OCI-M2 (cell line): ENCODE measurements around the gene PCSK7.

Experiments used
- DNase-seq: peaks from one replicate; lab custom pipeline; 2025; ENCODE audit not compliant: unreplicated experiment; lab: John Stamatoyannopoulos, UW

The PCSK7 gene

DNA sequence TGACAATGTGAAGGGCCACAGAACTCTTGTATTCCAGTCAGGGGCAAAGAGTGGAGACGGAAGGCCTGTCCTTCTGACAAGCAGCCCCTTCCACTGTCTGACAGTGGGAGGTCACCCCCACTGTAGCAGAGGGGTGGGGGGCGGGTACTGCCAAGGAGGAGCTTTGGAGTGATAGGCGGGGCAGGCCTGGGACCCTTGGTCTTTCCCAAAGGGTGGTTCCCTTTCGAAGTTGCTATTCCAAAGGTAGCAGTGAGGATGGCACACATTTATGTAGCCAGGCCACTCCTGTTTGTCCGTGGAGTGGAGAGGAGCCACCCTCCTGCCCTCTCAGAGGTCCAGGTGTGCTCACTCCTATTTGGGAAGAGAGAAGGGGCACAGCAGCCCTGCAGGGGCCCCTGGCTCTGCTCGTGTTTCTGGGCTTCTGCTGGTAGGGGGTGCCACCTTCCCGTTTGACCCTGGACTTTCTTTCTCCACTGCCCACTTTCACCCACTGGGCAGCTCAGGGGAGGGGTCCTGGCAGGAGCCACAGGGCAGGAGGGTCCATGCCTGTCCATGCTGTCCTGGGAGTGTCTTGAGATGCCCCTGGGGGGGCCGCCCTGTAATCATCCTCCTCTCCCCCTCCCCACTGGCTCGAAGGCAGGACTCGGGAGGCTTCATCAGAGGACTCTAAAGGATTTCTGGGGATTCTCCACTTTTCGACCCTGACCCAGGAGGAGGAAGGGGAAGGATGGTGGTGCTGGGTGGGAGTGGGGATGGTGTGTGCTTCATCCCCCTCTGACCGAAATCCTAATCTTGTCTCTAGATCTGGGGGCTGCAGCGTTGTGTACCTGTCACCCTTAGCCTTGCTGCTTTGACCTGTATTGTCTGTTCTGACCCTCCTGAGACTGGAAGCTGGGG is 31.7 kb downstream of the PCSK7 start:
- no peak for DNase-seq

DNA sequence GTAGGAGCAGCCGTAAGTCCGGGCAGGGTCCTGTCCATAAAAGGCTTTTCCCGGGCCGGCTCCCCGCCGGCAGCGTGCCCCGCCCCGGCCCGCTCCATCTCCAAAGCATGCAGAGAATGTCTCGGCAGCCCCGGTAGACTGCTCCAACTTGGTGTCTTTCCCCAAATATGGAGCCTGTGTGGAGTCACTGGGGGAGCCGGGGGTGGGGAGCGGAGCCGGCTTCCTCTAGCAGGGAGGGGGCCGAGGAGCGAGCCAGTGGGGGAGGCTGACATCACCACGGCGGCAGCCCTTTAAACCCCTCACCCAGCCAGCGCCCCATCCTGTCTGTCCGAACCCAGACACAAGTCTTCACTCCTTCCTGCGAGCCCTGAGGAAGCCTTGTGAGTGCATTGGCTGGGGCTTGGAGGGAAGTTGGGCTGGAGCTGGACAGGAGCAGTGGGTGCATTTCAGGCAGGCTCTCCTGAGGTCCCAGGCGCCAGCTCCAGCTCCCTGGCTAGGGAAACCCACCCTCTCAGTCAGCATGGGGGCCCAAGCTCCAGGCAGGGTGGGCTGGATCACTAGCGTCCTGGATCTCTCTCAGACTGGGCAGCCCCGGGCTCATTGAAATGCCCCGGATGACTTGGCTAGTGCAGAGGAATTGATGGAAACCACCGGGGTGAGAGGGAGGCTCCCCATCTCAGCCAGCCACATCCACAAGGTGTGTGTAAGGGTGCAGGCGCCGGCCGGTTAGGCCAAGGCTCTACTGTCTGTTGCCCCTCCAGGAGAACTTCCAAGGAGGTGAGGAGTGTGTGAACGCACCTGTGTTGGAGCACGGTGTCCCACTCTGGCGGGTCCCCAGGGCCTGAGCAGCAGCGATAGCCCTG is 32.6 kb downstream of the PCSK7 start, which contains the start of gene TAGLN:
Gene TAGLN (plus strand): TSS at position 318 of the 863 bp plus-strand sequence. CDS start 3,644 bp downstream, outside the sequence.
- DNase-seq: no peak

DNA sequence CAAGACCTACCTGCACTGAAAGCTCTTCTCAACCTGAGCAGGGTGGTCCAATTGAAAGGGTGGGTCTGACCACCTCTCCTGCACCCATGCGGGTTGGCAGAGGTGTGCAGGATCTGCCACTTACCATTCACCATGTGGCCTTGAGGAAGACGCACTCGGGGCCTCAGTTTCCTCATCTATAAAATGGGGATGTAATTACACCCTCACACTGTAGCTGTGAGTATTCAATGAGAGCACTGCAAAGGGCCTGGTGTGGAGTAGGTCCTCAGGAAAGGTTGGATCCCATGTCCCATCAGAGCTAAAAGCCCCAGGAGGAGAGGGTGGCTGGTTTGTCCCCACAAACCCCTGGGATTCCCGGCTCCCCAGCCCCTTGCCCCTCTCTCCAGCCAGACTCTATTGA is 33.3 kb downstream of the PCSK7 start:
- no peak for DNase-seq

DNA sequence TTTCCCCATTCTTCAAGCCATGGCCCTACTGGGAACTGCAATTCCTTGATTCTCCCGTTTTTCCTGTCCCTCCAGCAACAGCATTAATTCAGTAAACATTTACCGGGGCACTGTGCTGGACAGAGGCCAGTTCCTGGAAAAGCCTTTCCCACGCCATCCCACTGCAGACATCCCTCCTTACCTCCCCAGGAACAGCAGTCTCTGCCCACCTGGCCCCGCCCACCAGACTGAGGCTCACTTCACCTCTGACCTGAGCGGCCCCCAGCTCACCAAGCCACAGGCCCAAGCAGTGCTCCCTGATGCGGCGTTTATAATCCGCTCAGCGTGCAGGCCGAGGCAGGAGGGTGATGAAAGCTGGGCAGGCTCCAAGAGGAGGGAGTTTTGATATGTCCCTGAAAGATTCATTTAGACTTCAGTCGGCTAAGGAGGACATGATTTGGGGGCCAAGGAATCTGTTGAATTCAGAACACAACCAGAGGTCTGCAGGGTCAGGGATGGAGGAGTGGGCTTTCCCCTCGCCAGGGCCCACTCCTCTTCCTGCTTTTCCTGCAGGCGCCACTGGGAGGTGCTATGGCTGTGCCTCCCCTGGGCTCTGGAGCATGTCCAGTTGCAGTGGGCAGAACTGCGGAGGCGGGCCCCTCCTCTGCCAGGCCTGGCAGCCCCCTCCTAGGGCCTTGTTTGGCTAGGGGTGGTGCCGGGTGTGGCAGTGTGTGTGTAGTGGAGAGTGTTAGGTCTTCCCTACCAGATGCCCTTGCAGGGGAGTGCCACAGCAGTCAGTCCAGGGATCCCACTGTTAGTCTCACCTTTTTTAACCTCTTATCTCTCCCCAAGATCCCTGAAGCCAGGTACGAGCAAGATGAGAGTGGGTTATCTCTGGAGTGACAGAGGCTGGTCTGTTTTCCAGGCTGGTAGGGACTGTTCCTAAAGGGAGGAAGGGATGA is 34.1 kb downstream of the PCSK7 start:
- DNase-seq: no peak

DNA sequence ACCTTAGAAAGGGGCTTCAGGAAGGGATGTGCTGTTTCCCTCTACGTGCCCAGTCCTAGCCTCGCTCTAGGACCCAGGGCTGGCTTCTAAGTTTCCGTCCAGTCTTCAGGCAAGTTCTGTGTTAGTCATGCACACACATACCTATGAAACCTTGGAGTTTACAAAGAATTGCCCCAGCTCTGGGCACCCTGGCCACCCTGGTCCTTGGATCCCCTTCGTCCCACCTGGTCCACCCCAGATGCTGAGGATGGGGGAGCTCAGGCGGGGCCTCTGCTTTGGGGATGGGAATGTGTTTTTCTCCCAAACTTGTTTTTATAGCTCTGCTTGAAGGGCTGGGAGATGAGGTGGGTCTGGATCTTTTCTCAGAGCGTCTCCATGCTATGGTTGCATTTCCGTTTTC is 34.9 kb downstream of the PCSK7 start:
- no peak for DNase-seq

DNA sequence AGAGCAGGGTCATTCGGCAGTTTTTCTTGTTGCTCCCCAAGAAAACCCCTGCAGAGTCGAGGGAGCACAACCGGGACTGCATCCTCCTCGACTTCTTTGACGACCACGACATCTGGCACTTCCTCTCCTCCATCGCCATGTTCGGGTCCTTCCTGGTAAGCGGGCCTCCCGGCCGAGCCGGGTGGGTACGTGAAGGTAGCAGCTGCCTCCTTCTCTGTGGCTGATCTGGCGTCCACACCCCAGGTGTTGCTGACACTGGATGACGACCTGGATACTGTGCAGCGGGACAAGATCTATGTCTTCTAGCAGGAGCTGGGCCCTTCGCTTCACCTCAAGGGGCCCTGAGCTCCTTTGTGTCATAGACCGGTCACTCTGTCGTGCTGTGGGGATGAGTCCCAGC is 36.1 kb downstream of the PCSK7 start:
- no peak for DNase-seq

DNA sequence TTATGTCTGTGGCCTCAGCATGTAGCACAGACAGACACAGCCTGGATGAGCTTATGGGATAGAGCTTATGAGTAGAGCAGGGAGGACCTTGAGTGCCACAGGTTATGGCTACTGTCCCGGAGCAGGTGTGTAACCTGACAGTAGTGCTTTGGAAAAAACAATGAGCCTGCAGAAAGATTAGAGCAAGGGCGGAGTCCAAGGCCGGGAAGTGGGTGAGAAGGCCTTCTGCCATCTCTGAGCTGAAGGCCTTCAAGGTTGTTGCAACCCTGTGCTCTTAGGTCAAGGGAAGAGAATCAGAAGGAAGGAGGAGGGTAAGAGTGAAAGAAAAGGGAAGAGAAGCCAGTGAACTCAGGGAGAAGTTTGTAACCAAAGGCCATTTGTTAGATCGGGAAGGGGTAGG is 36.6 kb downstream of the PCSK7 start:
- DNase-seq: no peak

DNA sequence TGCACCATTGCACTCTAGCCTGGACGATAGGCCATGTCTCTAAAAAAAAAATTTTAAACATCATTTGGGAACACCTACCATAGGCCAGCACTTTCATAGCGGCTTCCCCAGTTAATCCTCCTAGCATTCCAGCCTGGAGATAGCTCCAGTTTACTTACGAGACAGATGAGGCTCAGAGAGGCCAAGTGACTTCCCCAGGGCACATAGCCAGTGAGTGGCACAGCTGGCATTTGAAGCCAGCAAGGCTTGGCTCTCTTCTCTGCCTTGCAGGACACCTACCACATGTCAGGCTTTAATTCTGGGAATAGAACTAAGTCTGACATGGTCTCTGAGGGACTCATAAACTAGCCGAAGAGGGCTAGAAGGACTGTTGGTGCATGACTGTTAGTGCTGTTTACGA is 37.6 kb downstream of the PCSK7 start:
- no peak for DNase-seq

DNA sequence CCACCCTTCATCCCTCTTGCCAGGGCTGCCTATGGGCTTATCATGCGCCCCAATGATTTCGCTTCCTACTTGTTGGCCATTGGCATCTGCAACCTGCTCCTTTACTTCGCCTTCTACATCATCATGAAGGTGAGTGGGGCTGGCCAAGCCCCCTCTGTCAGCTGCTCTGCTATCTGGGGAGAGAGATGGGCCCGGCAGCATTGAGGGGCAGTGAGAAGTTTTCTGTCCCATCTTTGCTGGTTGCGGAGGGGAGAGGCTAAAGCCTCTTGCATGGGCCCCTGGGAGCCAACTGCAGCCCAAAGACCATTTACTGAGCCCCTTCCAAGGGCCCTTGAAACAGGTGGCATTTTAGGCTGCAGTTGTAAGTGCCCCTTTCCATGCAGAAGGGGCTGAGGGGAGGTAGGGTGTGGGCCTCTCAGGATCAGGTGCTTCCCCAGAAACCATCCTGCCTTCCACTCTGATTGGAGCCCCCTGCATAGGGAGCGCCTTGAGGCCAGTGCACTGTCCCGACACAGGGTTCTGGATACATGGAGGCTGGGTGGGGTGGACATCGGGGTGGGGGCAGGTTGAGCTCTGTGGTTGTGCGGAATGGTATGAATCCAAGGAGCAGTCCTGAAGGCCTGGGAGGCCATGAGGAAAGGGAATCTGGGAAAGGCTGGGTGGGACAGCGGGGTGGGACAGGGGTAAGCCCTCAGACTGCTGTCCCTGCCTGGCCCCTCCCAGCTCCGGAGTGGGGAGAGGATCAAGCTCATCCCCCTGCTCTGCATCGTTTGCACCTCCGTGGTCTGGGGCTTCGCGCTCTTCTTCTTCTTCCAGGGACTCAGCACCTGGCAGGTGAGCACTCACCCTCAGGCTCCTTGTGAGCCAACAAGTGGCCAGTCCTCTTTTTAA is 38.5 kb downstream of the PCSK7 start:
- DNase-seq: no peak

DNA sequence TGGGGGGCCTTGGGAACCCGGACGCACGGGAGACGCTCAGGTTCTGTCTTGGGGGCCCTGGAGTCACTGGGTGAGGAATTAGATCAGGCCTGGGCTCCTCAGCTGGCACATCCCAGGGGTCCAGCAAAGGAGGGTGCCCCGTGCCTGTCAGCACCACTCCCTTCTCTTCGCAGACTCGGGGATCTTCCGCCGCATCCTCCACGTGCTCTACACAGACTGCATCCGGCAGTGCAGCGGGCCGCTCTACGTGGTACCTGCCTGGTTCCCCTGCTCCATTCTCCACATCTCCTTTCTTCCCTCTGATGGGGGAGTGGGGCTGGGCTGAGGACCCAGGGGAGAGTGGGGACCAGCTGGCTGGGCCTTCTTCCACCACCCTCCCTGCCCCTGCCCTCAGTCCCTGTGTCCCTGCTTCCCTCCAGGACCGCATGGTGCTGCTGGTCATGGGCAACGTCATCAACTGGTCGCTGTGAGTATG is 39.4 kb downstream of the PCSK7 start:
- DNase-seq: no peak

DNA sequence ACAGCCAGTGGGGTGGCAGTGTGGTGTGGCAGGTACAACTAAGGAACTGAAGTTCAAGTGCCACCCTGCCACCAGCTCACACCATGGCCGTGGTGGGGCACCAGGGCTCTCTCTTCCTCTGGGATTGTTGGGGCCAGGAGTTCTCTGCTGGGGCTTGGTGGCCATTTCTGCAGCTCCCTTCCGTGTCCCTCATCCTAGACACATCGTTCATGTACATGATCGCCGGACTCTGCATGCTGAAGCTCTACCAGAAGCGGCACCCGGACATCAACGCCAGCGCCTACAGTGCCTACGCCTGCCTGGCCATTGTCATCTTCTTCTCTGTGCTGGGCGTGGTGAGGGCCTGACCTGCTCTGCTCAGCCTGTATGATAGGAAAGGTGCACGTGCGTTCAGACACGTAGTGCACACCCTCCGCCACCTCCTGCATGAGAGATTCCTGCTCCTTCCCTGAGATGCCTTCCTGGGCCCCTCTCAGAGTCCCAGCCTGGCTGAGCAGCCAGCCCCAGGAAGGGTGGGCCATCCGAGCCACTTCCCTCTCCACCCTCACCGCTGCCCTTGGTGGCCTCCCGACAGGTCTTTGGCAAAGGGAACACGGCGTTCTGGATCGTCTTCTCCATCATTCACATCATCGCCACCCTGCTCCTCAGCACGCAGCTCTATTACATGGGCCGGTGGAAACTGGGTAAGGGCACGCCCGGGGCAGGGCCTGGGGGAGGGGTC is 40.0 kb downstream of the PCSK7 start:
- DNase-seq: no peak

DNA sequence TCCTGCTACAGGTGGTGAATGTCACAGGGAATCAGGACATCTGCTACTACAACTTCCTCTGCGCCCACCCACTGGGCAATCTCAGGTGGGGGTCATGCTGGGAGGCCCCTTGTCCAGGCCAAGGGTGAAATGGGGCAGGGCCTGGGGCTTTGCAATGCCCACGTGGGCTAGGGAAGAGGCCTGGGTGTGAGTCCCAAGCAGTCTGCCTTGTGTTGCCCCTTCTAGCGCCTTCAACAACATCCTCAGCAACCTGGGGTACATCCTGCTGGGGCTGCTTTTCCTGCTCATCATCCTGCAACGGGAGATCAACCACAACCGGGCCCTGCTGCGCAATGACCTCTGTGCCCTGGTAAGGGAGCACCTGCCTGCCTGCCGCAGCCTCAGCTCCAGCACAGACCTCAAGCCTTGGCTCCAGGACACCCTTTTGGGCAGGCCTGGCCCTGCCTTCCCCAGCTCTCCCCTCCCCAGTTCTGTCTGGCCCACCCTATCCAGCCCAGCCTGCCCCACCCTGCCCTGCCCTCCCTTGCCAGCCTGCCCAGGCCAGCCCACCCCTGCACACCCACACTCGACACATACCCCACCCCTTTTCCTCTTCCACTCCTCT is 41.8 kb downstream of the PCSK7 start:
- DNase-seq: no peak

DNA sequence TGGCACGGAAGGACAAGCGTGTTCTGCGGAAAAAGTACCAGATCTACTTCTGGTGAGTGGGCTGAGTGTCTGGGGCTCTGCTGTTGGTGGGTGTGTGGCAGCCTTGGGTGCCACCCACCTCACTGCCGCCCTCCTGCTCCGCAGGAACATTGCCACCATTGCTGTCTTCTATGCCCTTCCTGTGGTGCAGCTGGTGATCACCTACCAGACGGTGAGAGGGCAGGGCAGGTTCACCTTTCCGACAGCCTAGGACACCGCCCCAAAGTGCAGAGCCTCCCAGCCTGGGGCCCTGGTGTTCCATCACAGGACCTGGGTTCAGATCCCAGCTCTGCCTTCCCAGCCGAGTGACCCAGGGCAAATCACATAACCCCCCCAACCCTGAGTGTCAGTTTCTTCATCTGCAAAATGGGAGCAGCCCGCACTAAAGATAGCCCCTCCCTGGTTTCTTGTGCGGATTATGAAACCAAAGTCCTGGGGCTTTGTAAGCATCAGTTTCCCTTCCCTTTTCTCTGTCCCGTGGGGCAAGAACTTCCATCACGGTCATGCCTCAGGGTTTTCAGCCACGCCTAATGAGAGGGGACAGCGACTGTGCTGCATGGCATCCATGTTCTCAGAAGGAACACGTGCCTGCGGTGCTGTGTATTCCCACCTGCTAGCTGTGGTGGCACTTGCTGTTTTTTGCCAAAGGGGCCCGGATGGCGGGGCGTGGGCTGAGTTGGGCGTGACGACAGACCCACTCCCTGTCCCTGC is 42.5 kb downstream of the PCSK7 start:
- no peak for DNase-seq

DNA sequence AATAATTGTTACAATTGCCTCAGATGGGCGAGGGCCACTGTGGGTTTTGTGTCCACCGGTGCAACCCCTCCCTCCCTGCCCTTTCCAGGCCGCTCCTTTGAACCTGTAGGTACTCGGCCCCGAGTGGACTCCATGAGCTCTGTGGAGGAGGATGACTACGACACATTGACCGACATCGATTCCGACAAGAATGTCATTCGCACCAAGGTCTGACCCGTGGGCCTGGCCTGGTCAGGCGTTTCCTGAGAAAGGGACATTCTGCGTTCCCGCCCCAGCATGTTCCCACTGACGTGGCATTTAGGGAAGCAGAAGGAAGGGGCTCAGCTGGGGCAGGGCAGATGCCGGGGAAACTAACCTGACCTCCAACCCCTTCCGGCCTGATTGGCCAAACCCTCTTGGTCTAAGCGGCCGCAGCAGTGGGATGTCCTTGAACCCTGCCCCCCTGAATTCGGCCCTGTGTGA is 43.2 kb downstream of the PCSK7 start:
- no peak for DNase-seq

DNA sequence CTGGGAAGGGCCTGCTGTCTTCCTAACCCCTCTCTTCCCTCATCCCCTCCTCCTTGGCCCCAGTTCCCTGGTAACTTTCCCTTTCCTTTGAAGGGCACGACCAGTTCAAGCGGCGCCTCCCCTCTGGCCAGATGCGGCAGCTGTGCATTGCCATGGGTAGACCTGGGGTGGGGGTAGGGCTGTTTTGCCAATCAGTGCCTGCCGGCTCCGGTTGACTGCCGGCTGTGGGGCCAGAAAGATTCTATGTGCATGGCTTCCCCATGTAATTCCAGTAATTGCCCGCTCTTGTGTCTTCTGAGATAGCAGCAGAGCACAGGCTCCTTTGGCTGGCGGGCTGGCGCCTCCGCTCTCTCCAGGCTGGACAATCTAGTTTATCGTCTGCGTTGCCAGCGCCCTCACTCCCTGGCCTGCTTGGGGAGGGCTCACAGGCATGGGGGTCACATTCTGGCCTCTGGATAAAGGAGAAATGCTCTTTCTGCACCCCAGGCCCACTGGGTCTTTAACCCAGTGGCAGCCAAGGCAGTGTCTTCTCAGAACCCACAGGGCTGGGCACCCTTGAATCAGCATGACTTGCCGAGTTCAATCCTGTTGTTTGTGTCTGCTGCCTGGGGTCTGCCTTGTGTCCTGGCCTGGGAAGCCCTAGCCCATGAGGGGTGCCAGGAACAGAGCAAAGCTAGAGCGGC is 43.9 kb downstream of the PCSK7 start:
- DNase-seq: no peak

DNA sequence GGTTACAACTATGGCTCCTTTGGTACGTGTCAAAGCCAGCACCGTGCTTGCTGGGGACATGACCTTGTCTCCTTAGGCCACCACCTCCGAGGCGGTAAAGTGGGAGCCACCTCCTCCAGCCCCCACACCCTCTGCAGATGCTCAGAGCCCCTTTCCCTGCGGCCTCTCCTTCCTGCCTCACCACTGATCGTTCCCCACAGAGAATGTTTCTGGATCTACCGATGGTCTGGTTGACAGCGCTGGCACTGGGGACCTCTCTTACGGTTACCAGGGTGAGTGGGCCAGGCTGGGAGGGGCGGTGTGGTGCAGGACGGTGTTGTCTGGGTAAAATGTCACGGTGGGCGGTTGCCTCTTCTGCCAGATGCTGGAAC is 44.5 kb downstream of the PCSK7 start:
- no peak for DNase-seq

DNA sequence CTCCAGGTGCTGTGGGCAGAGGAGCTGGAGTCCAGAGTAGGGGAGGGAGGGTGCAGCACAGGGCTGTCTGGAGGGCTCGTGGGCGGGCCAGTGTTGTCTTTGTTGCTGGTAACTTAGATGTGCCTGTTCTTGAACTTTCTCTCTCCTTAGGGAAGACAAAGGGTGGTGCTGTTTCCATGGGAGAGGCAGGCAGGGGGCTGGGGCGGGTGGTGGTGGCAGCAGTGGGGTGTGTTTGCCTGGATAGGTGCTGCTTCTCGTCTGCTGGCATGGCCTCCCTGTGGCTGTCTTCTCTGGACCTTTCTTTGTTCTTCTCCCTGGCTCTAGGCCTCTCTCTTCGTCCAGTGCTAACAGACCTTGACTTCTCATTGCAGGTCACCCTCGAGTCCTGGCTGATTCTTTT is 44.9 kb downstream of the PCSK7 start:
- DNase-seq: no peak

DNA sequence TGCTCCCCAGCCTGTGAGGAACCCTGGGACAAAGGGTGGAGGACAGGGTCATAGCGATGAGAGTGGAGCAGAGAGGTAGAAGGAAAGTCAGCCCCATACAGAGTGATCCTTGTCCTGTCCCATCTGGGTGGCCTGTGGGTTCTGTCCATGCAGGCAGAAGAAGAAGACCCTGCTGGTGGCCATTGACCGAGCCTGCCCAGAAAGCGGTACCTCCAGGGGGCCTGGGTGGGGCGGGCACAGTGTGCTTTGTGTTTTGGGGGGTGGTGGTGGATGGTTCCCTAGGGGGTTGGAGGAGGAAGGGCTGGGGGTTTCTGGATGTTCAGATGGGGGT is 45.5 kb downstream of the PCSK7 start:
- DNase-seq: no peak
